Globus pallidus (tissue), 1 donor: ENCODE data around the gene HOXD12.
A peak's percentile ranks its signal among the peaks of the same experiment; 100 is the strongest.

Experiments used
- DNase-seq: peaks from one replicate; pipeline ENCODE4 v3.0.0-alpha.2; 2015; ENCODE audit warnings: low spot score

HOXD12 gene

DNA sequence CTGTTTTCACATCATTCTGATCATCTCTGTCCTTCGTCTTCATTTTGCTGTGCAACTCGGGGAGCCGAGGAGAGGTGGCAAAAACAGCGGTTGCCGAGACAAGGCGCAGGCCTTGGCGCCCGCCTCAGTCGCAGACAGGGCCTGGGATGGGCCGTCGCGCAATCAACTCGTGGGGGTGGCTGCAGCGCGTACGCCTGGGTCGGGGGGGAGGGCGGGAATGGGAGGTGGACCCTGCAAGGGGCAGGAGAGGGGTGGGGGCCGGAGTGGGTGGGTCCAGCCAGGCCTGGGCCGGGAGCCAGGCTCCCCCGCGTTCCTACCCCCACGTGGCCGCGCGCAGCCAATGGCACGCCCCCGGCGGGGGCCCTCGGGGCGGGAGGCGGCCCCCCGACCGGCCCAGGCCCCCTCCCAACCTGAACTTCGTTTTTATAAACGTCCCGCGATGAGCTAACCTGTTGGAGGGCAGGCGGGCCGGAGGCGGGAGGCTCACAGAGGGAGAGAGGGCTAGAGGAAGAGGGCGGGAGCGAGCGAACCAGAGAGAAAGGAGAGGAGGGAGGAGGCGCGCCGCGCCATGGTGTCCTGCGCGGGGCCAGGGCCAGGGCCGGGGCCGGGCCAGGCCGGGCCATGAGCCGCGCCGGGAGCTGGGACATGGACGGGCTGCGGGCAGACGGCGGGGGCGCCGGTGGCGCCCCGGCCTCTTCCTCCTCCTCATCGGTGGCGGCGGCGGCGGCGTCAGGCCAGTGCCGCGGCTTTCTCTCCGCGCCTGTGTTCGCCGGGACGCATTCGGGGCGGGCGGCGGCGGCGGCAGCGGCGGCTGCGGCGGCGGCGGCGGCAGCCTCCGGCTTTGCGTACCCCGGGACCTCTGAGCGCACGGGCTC lies 7.1 kb upstream of the HOXD12 start, which contains the start of gene HOXD13:
TSS of gene HOXD13 (plus strand) at position 452 of the 875 bp plus-strand sequence. CDS start at position 622, 170 bp downstream.
- DNase-seq: no peak

DNA sequence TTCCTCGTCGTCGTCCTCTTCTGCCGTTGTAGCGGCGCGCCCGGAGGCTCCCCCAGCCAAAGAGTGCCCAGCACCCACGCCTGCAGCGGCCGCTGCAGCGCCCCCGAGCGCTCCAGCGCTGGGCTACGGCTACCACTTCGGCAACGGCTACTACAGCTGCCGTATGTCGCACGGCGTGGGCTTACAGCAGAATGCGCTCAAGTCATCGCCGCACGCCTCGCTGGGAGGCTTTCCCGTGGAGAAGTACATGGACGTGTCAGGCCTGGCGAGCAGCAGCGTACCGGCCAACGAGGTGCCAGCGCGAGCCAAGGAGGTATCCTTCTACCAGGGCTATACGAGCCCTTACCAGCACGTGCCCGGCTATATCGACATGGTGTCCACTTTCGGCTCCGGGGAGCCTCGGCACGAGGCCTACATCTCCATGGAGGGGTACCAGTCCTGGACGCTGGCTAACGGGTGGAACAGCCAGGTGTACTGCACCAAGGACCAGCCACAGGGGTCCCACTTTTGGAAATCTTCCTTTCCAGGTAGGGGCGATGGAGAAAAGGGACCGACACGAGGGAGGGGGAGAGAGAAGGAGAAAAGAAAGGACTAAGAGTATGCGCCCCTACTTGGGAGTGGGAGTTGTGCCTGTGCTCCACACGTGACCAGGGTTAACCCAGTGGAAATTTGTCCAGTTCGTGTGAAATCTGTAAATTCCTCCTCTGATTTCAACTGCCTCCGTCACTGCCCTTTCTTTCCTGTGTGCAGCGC lies 6.3 kb upstream of the HOXD12 start:
- DNase-seq: no peak

DNA sequence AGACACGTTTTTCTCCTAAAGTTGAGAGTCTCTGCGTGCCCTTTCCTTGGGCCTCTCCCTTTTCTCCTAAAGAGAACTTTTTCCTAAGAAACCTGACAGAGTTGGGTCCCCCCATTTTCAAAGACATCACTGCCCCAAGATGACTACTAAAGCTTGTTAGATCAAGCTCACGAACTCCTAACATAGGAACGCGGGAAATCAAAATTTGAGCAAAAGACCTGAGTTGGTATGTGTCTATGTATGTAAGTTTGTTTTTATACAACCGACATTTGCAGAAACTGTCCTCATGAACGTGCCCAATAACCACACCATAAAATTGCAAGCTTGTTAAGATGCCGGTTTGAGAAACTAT lies 5.7 kb upstream of the HOXD12 start:
- DNase-seq: no peak

DNA sequence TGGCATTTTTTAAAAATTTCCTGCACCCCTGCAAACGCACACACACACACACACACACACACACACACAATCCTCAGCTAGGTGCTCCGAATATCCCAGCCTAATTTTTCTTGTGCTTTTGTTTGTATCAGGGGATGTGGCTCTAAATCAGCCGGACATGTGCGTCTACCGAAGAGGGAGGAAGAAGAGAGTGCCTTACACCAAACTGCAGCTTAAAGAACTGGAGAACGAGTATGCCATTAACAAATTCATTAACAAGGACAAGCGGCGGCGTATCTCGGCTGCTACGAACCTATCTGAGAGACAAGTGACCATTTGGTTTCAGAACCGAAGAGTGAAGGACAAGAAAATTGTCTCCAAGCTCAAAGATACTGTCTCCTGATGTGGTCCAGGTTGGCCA lies 5.2 kb upstream of the HOXD12 start:
- no peak for DNase-seq

DNA sequence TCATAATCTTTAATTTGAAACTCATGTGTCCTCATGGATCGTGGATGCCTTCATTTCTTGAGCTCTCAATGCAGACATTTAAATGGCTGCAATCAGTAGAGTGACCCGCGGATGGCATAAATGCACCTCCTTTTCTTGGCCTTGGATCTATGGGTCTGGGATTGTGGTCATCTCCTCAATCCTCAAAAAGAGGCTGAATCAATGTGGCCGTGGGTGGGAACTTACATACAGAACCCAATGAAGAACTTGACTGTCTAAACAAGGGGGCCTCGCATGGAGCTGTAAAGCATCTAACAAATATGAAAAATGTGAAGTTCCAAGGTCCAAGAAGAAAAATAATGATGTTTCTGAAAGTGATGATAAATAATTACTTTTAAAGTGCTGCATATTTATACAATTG lies 4.2 kb upstream of the HOXD12 start:
- DNase-seq: no peak

DNA sequence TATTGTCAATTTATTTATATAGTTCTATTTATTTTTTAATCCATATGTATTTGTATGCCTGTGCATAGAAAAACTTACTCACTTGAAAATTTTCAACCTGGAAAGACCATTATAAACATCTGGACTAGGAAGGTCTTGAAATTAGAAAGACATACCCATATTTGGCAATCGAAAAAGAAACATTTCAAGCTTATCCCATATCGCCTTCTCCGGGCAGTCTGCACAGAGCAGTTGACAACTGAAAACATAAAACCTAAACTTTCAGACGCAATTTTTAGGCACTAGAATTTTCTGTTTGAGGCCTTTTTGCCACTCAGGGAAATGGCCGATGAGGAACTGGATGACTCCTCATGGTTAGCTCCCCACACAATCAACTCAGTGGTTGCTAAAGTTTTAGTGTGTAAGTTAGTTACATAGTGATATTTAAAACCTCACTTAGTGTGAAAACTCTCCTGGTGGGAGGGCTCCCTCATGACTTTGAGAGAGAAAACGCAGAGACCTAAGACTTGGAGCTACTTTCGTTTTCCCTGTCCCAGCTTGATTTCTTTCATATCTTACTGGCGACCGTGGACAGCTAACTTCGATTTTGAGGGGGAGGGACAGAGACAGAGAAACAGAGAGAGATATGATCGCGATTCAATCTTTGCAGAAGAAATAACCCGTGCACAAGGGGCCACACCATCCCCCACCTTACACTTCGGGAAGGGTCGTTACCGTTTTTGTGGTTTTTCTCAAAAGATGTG lies 3.2 kb upstream of the HOXD12 start:
- no peak for DNase-seq

DNA sequence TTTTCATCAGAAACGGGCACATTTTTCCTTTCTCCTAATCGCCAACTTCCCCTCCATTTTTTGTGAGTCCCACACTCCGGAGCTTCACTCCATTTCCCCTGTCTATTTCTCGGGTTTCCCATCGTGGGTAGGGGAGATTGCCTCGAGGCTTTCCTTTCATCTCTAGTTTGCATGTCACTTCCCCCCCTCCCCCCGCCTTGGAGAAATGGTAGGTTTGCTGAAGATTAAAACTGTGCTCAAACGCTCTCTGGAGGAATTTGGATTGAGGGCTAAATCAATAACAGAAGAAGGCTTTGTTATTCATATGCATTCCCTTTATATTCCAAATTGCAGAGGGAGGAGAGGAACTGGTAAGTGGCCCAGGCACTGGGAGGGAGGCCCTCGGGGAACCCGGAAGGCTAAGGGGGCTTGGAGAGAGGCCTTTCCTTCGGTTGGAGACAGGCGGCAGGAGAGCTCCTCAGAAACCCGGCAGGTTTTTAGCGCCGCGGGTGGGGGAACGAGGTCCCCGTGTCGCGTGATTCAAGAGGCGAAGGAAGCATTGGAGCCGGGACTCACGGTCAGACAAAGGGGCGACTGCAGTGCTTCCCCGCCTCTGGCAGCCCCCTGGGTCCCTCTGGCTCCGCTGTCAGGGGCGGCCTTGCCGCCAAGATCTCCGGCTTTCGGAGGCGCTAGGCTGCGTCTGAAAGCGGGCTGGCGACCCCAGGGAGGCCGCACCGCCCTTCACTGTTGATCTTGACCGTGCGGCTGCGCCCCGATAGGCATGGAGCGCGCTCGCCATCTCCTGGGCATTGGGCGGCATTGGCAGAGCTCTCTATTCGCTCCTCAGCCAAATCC lies 2.4 kb upstream of the HOXD12 start:
- peak; percentile 14 for DNase-seq

DNA sequence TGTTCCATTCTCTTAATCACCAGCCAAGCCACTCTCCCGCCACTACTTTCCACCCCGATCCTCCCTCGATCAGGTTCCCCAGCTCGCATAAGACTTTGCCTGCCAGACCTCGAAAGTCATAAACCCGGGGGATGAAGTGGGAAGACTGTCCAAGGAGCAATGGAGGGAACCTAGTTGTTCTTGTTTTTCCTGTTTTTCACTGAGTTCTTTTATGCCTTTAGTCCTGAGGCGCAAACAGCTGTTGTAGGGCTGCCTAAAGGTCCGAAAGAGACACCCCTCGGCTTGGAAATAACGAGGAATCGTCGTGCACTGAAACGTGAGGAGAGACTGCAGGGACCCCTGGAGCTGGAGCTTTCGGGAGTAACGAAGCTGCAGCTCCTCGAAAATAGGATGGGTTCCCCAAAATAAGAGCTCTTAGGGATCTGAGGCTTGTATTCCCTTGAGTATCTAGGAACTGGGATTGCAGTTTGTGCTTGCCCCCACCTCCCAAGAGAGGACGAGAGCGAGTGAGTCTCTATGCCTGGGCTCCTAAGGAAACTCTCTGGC lies 1.7 kb upstream of the HOXD12 start:
- DNase-seq: no peak

DNA sequence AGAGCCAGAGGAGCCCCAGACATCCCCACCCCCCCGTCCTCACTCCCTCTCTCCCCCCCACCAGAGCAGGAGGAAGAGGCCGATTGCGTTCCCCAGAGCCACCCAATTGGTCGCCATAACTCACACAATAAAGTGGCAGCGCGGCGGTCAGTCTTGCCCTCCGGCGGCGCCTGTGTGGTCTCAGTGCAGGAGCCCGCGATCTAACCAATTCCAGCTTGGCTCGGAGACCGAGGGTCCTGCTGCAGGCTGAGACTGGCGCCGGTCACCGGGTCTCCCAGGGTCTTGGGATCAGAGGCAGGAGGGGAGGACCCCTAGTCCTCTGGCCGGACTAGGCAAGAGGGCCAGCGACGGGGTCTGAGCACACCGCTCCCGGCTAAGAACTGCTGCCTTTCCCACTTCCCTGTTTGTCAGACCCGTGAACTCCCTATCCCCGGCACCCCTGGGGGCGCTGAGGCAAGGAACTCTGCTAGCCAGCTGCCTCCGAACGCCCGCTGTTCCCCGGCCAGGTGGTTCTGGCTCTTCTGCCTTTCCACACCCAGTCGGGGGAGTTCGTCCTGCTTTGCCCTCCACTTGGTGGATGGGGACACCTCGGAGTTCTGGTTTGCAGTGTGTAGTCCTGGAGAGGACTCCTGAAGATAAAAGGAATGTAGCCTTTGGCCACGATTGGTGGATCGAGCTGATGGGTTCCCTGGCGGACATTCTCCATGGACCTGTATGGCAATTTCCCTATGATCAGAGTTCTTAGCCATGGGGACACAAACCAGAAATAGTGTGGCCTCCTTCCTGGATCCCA lies 1.0 kb upstream of the HOXD12 start:
- no peak for DNase-seq

DNA sequence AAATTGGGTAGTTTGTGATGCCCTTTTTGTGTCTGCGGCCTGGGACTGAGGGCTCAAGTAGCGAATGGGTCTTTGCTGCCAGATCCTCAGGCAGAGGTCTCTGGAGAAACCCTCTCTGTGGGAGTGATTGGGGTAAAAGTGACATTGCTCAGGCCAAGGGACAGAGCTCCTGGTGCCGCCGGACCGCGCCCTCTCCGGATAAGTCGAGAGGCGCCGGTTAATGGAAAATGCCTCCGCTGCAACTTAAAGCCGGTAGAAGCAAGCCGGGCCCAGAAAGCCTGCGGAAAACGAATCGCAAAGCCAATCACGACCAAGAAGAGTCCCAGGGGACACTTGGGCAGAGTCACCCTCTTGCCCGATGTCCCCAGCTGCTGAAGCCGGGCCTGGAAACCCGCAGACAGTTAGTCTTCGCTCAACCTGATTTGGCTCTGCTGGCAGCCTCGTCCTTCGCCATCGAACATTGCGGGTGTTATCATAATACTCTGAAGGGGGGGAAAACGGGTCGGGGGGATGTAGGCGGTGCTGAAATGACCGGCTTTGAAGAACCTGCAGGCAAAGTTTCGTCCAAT lies 352 bp upstream of the HOXD12 start:
- DNase-seq: no peak

DNA sequence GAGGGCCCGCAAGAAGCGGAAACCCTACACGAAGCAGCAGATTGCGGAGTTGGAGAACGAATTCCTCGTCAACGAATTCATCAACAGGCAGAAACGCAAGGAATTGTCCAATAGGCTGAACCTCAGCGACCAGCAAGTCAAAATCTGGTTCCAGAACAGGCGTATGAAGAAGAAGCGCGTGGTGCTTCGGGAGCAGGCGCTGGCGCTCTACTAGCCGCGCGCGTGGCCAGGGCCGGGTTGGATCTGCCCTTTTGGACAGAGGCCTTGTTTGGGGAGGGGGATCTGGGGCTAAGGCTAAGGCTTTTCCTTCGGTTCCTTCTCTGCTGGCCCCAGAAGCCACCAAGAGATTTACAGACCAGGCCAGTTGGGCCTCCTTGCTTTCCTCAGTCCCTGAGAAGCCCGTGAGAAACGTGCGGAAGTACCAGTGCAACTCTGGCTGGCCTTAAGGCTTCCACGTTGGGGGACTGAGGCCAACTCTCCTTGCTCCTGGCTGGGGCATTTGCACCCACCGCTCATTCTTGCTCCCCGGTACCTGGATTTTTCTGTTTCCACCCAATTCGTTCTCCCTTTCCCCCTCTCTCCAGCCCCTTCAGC lies 1.0 kb downstream of the HOXD12 start:
- DNase-seq: no peak

DNA sequence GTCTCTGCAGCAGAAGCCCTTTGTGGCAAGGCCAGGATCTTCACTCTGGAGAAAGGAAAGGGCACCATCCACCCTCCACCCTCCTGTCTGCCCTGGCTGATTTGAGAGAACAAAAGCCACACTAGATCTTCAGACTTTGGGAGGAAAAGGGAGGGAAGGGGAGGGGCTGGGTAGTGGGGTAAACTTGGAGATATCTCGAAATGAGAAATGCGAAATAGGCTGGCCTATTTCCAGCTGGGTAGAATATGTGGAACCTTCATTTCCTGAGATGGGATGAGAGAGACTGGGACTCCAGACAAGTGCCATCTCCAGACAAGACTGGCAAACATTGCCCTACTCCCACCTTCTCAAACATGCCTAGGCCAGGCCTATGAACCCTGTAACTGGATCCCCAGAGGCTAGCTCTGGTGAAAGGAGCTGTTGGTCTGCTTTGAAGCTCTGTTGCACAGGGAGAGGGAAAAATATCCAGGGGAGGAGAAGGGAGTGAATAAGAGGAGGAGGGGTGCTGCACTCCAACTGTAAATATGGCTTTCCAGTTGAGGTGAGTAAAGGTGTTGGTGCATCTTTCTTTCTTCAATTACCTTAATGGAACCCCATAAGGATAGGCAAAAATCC lies 1.7 kb downstream of the HOXD12 start:
- DNase-seq: no peak

DNA sequence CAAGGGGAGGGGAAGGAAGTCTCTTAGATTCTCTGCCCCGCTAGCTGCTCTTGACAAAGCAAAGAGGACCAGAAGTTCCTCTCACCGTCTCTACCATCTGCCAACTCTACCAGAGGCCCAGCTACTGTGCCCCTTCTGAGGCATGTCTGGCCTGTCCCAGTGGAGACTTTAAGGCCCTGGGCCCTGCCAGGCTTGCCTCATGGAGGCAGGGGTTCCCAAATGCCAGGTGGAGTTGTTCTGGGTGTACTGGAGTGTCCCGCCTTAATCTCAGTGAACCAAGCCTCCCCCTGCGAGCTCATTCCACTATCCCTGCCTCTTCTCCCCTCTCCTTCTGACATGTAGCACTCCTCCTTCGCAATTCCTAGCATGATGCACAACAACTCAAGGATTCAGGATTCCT lies 2.2 kb downstream of the HOXD12 start:
- DNase-seq: no peak

DNA sequence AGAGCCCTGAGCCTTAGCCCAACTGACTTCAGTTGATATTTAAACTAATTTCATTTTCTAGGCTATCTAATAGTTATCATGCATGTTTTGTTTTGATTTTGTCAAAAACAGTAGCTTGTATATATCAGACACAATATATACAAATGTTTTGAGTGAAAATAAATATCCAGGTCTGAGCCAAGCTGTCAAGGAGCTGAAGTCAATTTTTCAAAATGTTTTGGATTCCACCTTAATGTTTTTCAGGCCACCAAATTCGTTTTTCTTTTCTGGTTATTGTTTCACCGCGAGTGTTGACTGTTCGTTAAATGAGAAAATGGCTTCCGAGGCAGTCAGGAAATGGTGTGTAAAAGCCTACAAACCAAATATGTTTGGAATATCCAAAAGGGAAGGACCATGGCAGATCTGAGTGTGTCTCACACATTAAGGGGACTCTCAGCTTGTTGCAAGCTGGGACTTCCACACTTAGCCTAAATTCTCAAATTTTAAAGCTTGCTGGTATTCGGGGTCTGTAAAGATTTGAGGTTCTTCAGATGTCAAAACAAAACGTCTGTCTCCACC lies 2.8 kb downstream of the HOXD12 start:
- no peak for DNase-seq

DNA sequence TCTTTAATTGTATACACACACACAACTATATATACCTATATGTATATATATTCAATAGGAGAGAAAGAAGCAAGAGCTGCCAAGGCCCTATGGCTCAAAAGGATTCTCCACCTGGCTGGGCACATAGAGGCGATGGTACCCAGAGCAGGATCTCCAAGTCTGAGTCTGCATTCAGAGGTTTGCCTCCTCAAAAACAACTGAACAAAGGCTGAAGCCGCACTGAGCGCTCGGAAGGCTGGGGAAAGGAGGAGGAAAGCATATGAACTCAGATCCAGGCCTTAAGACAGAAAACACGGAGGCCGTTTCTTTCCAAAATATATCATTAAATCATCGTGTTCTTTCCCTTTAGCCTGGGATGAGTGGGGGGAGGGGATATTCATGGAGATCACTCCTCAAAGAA lies 3.6 kb downstream of the HOXD12 start:
- no peak for DNase-seq

DNA sequence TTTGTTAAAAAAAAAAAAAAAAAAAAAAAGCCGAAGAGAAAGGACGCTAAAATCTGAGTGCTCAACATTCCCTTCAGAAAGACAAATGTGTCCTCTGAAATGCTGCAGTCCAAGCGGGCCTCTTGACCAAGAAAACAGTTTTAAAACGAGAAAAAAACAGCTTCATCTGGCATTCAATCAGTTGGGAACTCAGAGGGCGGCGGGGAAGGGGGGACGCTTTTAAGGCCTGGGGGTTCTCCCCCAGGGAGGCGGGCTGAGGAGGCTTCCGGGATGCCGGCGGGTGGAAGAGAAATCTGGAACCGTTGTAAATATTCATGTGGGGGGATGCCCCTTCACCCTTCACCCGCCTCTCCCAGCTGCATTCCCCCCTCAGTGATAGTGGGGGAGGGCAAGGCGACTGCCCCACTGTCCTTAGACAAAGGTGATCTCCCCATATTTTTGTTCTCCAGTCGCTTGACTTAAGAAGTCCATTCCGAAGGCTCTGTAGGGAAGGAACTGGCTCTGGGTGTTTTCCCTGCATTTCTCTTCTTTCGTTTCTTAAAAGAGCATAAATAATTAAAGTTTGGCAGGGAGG lies 4.2 kb downstream of the HOXD12 start:
- DNase-seq: no peak

DNA sequence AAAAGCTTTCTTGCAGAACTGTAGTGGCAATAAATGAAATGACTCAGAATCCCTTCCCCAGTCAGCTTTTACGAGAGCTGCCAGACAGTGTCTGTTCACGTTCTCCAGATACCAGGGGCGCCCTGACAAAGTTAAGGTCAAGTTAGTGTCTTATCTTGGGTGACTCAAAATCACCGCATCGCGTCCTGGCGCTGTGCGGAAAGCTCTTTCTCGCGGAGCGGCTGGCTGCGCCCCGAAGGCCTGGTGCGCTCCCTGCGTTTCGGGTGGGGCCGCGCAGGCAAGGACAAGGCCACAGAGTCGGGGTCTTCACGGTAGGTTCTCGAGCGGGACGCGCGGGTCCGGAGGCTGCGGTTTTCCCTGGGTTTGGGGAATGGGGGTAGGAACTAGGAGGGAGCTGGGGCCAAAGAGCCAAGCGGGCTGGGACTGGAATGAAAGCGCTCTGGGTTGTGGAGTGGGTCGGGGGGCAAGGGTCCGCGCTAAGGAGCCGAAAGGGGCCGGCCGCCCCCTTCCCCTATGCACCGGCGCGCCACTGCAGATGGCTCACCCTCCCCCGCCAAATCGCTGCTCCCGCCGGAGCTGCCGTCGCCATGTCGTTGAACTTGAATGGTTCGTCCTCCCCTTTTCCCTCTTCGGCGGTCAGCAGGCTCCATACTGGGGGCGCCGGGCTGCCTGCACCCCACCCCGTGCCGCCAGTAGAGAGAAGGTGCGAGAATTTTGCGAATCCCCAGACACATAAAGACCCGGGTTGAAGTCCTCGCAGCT lies 4.9 kb downstream of the HOXD12 start:
- DNase-seq: no peak
